Neural progenitor cell (in vitro differentiated cells): ENCODE measurements around the gene OR10J4. TPM values are rescaled to one million over a fixed set of nuclear protein-coding genes. Genes with fewer than 3 reads are reported as not detected.

Experiments used
- DNase-seq: peaks from one replicate; pipeline ENCODE4 v3.0.0-alpha.2; 2016; ENCODE audit warnings: low spot score
- H2AFZ ChIP-seq: fragments of 200-600 bp; sonication (generic); replicated peaks from 2 replicates; pipeline ENCODE4 v1.6.1; 2016; ENCODE audit warnings: antibody characterized with exemption
- H3F3A ChIP-seq: fragments of 200-600 bp; sonication (generic); 2 replicates; pipeline ENCODE4 v1.6.1; 2016; ENCODE audit warnings: antibody characterized with exemption, low read depth
- H3K27ac ChIP-seq: fragments of 200-600 bp; sonication (generic); 2 replicates; pipeline ENCODE4 v1.5.1; 2016; ENCODE audit warnings: mild to moderate bottlenecking
- H3K27me3 ChIP-seq: fragments of 200-600 bp; sonication (generic); 2 replicates; pipeline ENCODE4 v1.6.1; 2016; ENCODE audit warnings: mild to moderate bottlenecking, moderate library complexity
- H3K36me3 ChIP-seq: fragments of 200-600 bp; sonication (generic); 2 replicates; pipeline ENCODE4 v1.5.1; 2016
- H3K4me1 ChIP-seq: fragments of 200-600 bp; sonication (generic); 2 replicates; pipeline ENCODE4 v1.6.1; 2016; ENCODE audit warnings: mixed run types
- H3K4me2 ChIP-seq: fragments of 200-600 bp; sonication (generic); 2 replicates; pipeline ENCODE4 v1.6.1; 2016
- H3K4me3 ChIP-seq: fragments of 200-600 bp; sonication (generic); 2 replicates; pipeline ENCODE4 v1.5.1; 2016
- H3K79me2 ChIP-seq: fragments of 200-600 bp; sonication (generic); 2 replicates; pipeline ENCODE4 v1.6.1; 2016; ENCODE audit warnings: low read depth
- H3K9ac ChIP-seq: fragments of 200-600 bp; sonication (generic); 2 replicates; pipeline ENCODE4 v1.6.1; 2016
- H3K9me3 ChIP-seq: fragments of 200-600 bp; sonication (generic); 2 replicates; pipeline ENCODE4 v1.5.1; 2016; ENCODE audit warnings: low read depth
- H4K20me1 ChIP-seq: fragments of 200-600 bp; sonication (generic); 2 replicates; pipeline ENCODE4 v1.6.1; 2016; ENCODE audit warnings: low read depth
- H3K27ac Mint-ChIP-seq: 3 replicates; pipeline ENCODE4 v1.8.0; 2021; ENCODE audit warnings: mixed read lengths
- H3K27me3 Mint-ChIP-seq: 2 replicates; pipeline ENCODE4 v1.8.0; 2022; ENCODE audit warnings: low read depth, mild to moderate bottlenecking, inconsistent platforms, moderate library complexity, mixed read lengths; ENCODE audit not compliant: insufficient read depth
- H3K36me3 Mint-ChIP-seq: 3 replicates; pipeline ENCODE4 v1.8.0; 2021; ENCODE audit warnings: mixed read lengths
- H3K4me1 Mint-ChIP-seq: 3 replicates; pipeline ENCODE4 v1.8.0; 2021; ENCODE audit warnings: mixed read lengths
- H3K4me3 Mint-ChIP-seq: 3 replicates; pipeline ENCODE4 v1.8.0; 2021; ENCODE audit warnings: mild to moderate bottlenecking, moderate library complexity, mixed read lengths
- H3K9me3 Mint-ChIP-seq: 3 replicates; pipeline ENCODE4 v1.8.0; 2020; ENCODE audit warnings: mixed read lengths
- CTCF ChIP-seq: fragments of 200-600 bp; sonication (generic); IDR thresholded peaks from 2 replicates; pipeline ENCODE4 v1.5.1; 2017; ENCODE audit warnings: antibody characterized with exemption, mild to moderate bottlenecking
- EZH2 ChIP-seq: fragments of 200-600 bp; sonication (generic); IDR thresholded peaks from 2 replicates; pipeline ENCODE4 v1.6.1; 2017; ENCODE audit warnings: antibody characterized with exemption, mild to moderate bottlenecking, moderate library complexity
- EZH2phosphoT487 ChIP-seq: fragments of 200-600 bp; sonication (generic); IDR thresholded peaks from 2 replicates; pipeline ENCODE4 v1.6.1; 2017; ENCODE audit warnings: antibody characterized with exemption
- total RNA-seq: library from RNA; depleted of rRNA; stranded (reverse); fragments of >200 nt; gene quantifications from 2 replicates; pipeline ENCODE4 v1.2.3, GENCODE V29; 2015; ENCODE audit warnings: low replicate concordance

OR10J4 gene
- total RNA-seq, 1 donor from 2014 or later, result not detected

GRCh38 chr1:159442428-159442827 is 10.4 kb downstream of the OR10J4 start:
- Histone ChIP-seq H3K9me3 (peaks cover 27% of the 10 kb centered on the region), H4K20me1 (no peaks in the 10 kb centered on the region), H3K9ac (no peak overlapping the region), H2AFZ (no peak overlapping the region), H3K79me2 (no peaks in the 10 kb centered on the region), H3K36me3 (no peaks in the 10 kb centered on the region), H3F3A (no peaks in the 10 kb centered on the region), H3K27ac (no peak overlapping the region), H3K4me1 (no peaks in the 10 kb centered on the region), H3K4me2 (no peak overlapping the region), H3K27me3 (no peaks in the 10 kb centered on the region), H3K4me3 (no peak overlapping the region)
- TF ChIP-seq EZH2phosphoT487 (no peak), CTCF (no peak), EZH2 (no peak)
- H3K27me3 Mint-ChIP-seq, result peaks cover 3% of the 10 kb centered on the region
- no peak overlapping the region for H3K27ac Mint-ChIP-seq
- H3K36me3 Mint-ChIP-seq, result no peaks in the 10 kb centered on the region
- no peak overlapping the region for H3K4me3 Mint-ChIP-seq
- no peaks in the 10 kb centered on the region for H3K9me3 Mint-ChIP-seq
- DNase-seq, result no peak
- no peaks in the 10 kb centered on the region for H3K4me1 Mint-ChIP-seq

GRCh38 chr1:159443066-159443750 is 11.2 kb downstream of the OR10J4 start:
- no peaks in the 10 kb centered on the region for H3K79me2 ChIP-seq
- H2AFZ ChIP-seq, result no peak overlapping the region
- TF ChIP-seq EZH2 (no peak), CTCF (no peak), EZH2phosphoT487 (no peak)
- H4K20me1 ChIP-seq, result no peaks in the 10 kb centered on the region
- no peak overlapping the region for H3K4me3 Mint-ChIP-seq
- no peaks in the 10 kb centered on the region for H3F3A ChIP-seq
- H3K27me3 ChIP-seq, result no peaks in the 10 kb centered on the region
- no peak overlapping the region for H3K9ac ChIP-seq
- no peak overlapping the region for H3K27ac Mint-ChIP-seq
- H3K36me3 Mint-ChIP-seq, result no peaks in the 10 kb centered on the region
- no peak overlapping the region for H3K27ac ChIP-seq
- no peak overlapping the region for H3K4me2 ChIP-seq
- H3K27me3 Mint-ChIP-seq, result peaks cover 3% of the 10 kb centered on the region
- H3K4me1 ChIP-seq, result no peaks in the 10 kb centered on the region
- no peaks in the 10 kb centered on the region for H3K4me1 Mint-ChIP-seq
- peaks cover 4% of the 10 kb centered on the region for H3K9me3 Mint-ChIP-seq
- no peak overlapping the region for H3K4me3 ChIP-seq
- no peaks in the 10 kb centered on the region for H3K36me3 ChIP-seq
- peaks cover 35% of the 10 kb centered on the region for H3K9me3 ChIP-seq
- DNase-seq, result no peak

- H3K27me3 ChIP-seq, result no peaks in the 10 kb centered on the region
- Mint-ChIP-seq H3K27me3 (peaks cover 3% of the 10 kb centered on the region), H3K4me1 (no peaks in the 10 kb centered on the region), H3K9me3 (peaks cover 9% of the 10 kb centered on the region), H3K36me3 (no peaks in the 10 kb centered on the region), H3K27ac (no peak overlapping the region), H3K4me3 (no peak overlapping the region)
- peaks cover 31% of the 10 kb centered on the region for H3K9me3 ChIP-seq
- no peaks in the 10 kb centered on the region for H4K20me1 ChIP-seq
- no peak overlapping the region for H3K9ac ChIP-seq
- no peak overlapping the region for H3K4me3 ChIP-seq
- no peak overlapping the region for H3K27ac ChIP-seq
- DNase-seq, result no peak
- TF ChIP-seq CTCF, result no peak
- no peak for TF ChIP-seq EZH2phosphoT487
- no peak for TF ChIP-seq EZH2
- no peak overlapping the region for H3K4me2 ChIP-seq
- H3K79me2 ChIP-seq, result no peaks in the 10 kb centered on the region
- H3F3A ChIP-seq, result no peaks in the 10 kb centered on the region
- no peaks in the 10 kb centered on the region for H3K4me1 ChIP-seq
- H2AFZ ChIP-seq, result no peak overlapping the region
- H3K36me3 ChIP-seq, result no peaks in the 10 kb centered on the region
Observed at GRCh38 chr1:159444511-159444910, 12.5 kb downstream of the OR10J4 start.
